ENCODE results near the gene PRPS2.

PRPS2 gene

GRCh38 chrX:12791257-12792228 lies at the start of gene PRPS2:
PRPS2 (plus strand) TSS chrX:12791412; CDS start chrX:12791498, 86 bp downstream.
- DNase-seq (ENCODE audit: low read depth): peak; percentile 47

- DNase-seq (ENCODE audit: low read depth): no peak
Measured at GRCh38 chrX:12741416-12741815, 49.8 kb upstream of the PRPS2 start.

- no peak for DNase-seq (ENCODE audit: low read depth)
Measured at GRCh38 chrX:12747433-12747832, 43.8 kb upstream of the PRPS2 start.

GRCh38 chrX:12751887-12752286 lies 39.3 kb upstream of the PRPS2 start:
- no peak for DNase-seq (ENCODE audit: low read depth)

GRCh38 chrX:12753366-12753765 lies 37.8 kb upstream of the PRPS2 start:
- no peak for DNase-seq (ENCODE audit: low read depth)

GRCh38 chrX:12758291-12758690 lies 32.9 kb upstream of the PRPS2 start:
- no peak for DNase-seq (ENCODE audit: low read depth)

GRCh38 chrX:12767856-12768255 lies 23.4 kb upstream of the PRPS2 start:
- no peak for DNase-seq (ENCODE audit: low read depth)

- no peak for DNase-seq (ENCODE audit: low read depth)
Measured at GRCh38 chrX:12768491-12768890, 22.7 kb upstream of the PRPS2 start.

GRCh38 chrX:12770440-12770839 lies 20.8 kb upstream of the PRPS2 start:
- no peak for DNase-seq (ENCODE audit: low read depth)

- DNase-seq (ENCODE audit: low read depth): peak; percentile 29
Measured at GRCh38 chrX:12771445-12772069, 19.7 kb upstream of the PRPS2 start.

- no peak for DNase-seq (ENCODE audit: low read depth)
Measured at GRCh38 chrX:12777670-12778069, 13.5 kb upstream of the PRPS2 start.

- no peak for DNase-seq (ENCODE audit: low read depth)
Measured at GRCh38 chrX:12779534-12779933, 11.7 kb upstream of the PRPS2 start.

- no peak for DNase-seq (ENCODE audit: low read depth)
Measured at GRCh38 chrX:12788645-12789044, 2.6 kb upstream of the PRPS2 start.

GRCh38 chrX:12789976-12790375 lies 1.2 kb upstream of the PRPS2 start:
- DNase-seq (ENCODE audit: low read depth): no peak

GRCh38 chrX:12790885-12791256 lies 341 bp upstream of the PRPS2 start:
- no peak for DNase-seq (ENCODE audit: low read depth)

- DNase-seq (ENCODE audit: low read depth): no peak
Measured at GRCh38 chrX:12792711-12793110, 1.5 kb downstream of the PRPS2 start.

GRCh38 chrX:12794654-12795053 lies 3.4 kb downstream of the PRPS2 start:
- DNase-seq (ENCODE audit: low read depth): no peak

GRCh38 chrX:12798601-12799000 lies 7.4 kb downstream of the PRPS2 start:
- DNase-seq (ENCODE audit: low read depth): no peak

GRCh38 chrX:12799118-12799517 lies 7.9 kb downstream of the PRPS2 start:
- DNase-seq (ENCODE audit: low read depth): no peak

- no peak for DNase-seq (ENCODE audit: low read depth)
Measured at GRCh38 chrX:12802741-12803140, 11.5 kb downstream of the PRPS2 start.

- DNase-seq (ENCODE audit: low read depth): no peak
Measured at GRCh38 chrX:12804655-12805054, 13.4 kb downstream of the PRPS2 start.

- no peak for DNase-seq (ENCODE audit: low read depth)
Measured at GRCh38 chrX:12805333-12805732, 14.1 kb downstream of the PRPS2 start.

GRCh38 chrX:12811658-12812057 lies 20.4 kb downstream of the PRPS2 start:
- DNase-seq (ENCODE audit: low read depth): no peak

All from T-helper 22 cell (primary cell).